Cardiac muscle cell (in vitro differentiated cells and primary cell): ENCODE data around the gene TRMT11. TPM values are rescaled to one million over a fixed set of nuclear protein-coding genes. Genes with fewer than 3 reads are reported as not detected.

Experiments
- DNase-seq, 2 donors: peaks; one replicate each; pipeline versions ENCODE4 v3.0.0 to v3.0.0-alpha.2; 2010 to 2017; ENCODE audit warnings: low read depth in 1 of 2, low spot score in 1 of 2
- H3K27ac ChIP-seq: fragments of 200-600 bp; sonication (generic); 2 replicates; pipeline ENCODE4 v1.5.1; 2016
- H3K27me3 ChIP-seq: fragments of 200-600 bp; sonication (generic); 2 replicates; pipeline ENCODE4 v1.6.0; 2016; ENCODE audit warnings: control low read depth
- H3K36me3 ChIP-seq: fragments of 200-600 bp; sonication (generic); 2 replicates; pipeline ENCODE4 v1.5.1; 2016; ENCODE audit warnings: control low read depth
- H3K4me1 ChIP-seq: fragments of 200-600 bp; sonication (generic); 2 replicates; pipeline ENCODE4 v1.8.1; 2017; ENCODE audit warnings: low read depth, mild to moderate bottlenecking, mixed run types
- H3K4me3 ChIP-seq: fragments of 200-600 bp; sonication (generic); 2 replicates; pipeline ENCODE4 v1.5.1; 2016; ENCODE audit warnings: mild to moderate bottlenecking
- H3K9me3 ChIP-seq: fragments of 200-600 bp; sonication (generic); 2 replicates; pipeline ENCODE4 v1.5.1; 2017; ENCODE audit warnings: low read depth, mild to moderate bottlenecking, control low read depth
- polyA plus RNA-seq: library from polyadenylated mRNA; unstranded; fragments of >200 nt; fragmentation: Nextera tagmentation; extraction: Ambion mirVana; gene quantifications from 2 replicates; pipeline ENCODE4 v1.2.1, GENCODE V29; 2016
- total RNA-seq: library from RNA; depleted of rRNA; stranded (reverse); fragments of >200 nt; gene quantifications from 2 replicates; pipeline ENCODE4 v1.2.3, GENCODE V29; 2016
- TF ChIP-seq, protein P1 (sequence below): IDR thresholded peaks from 2 replicates; pipeline ENCODE4 v1.5.1; 2012; ENCODE audit warnings: low read depth, mild to moderate bottlenecking, low read length

Gene TRMT11
- total and polyA plus RNA-seq, 2 experiments from 2014 or later, result 46.5 to 68.6 TPM

DNA sequence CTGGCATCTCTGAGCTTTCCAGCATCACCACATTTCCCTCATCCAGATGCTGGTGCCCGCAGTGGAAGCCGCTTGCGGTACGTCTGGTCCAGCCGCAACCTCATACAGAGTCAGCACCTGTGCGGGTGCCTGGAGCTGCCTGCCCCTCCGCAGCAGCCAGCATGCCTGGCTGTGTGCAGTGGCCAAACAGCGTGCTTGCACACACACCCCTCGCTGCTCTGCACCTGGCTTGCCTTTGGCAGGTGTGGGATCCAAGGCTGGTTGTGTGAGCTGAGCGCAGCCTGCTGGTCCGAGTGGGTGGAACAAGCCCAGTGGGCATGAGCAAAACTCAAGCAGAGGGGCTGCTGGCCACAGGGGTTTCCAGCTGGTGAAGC lies 32.9 kb upstream of the TRMT11 start:
- Histone ChIP-seq H3K27ac (no peak overlapping the region), H3K4me1 (peaks cover 8% of the 10 kb centered on the region), H3K36me3 (no peaks in the 10 kb centered on the region), H3K4me3 (no peak overlapping the region), H3K9me3 (no peaks in the 10 kb centered on the region), H3K27me3 (no peaks in the 10 kb centered on the region)
- TF ChIP-seq, protein P1, sequence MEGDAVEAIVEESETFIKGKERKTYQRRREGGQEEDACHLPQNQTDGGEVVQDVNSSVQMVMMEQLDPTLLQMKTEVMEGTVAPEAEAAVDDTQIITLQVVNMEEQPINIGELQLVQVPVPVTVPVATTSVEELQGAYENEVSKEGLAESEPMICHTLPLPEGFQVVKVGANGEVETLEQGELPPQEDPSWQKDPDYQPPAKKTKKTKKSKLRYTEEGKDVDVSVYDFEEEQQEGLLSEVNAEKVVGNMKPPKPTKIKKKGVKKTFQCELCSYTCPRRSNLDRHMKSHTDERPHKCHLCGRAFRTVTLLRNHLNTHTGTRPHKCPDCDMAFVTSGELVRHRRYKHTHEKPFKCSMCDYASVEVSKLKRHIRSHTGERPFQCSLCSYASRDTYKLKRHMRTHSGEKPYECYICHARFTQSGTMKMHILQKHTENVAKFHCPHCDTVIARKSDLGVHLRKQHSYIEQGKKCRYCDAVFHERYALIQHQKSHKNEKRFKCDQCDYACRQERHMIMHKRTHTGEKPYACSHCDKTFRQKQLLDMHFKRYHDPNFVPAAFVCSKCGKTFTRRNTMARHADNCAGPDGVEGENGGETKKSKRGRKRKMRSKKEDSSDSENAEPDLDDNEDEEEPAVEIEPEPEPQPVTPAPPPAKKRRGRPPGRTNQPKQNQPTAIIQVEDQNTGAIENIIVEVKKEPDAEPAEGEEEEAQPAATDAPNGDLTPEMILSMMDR, result no peak
- DNase-seq, result no peak

DNA sequence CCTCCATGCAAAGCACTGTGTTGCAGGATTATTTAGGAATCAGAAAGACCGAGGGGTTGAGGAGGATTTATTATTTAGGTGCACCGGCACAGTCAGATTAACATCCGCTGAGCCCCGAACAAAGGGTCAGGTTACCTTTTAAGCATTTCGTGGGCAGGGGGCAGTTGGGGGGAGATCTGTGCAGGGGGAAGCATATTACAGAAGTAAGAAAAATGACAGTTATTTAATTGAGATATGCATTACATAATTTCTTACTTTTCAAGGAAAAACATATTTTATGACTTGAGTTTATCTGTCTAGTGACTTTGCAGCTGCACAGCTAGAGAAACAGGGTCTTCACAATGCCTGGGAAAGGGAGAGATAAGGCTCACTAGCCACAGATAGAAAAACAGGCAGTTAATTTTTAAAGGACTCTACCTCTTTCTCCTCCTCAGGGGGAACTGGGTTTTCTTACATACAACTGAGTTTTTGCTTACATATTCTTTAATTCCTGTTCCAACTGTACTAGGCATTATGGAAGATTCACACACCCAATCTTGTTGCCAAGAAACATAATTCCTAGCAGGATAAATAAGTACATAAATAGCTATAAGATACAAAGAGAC lies 31.5 kb upstream of the TRMT11 start:
- Histone ChIP-seq H3K36me3 (no peaks in the 10 kb centered on the region), H3K27me3 (no peaks in the 10 kb centered on the region), H3K9me3 (no peaks in the 10 kb centered on the region), H3K27ac (no peak overlapping the region), H3K4me1 (peaks cover 8% of the 10 kb centered on the region), H3K4me3 (no peak overlapping the region)
- TF ChIP-seq, protein P1, result no peak
- DNase-seq, result no peak

DNA sequence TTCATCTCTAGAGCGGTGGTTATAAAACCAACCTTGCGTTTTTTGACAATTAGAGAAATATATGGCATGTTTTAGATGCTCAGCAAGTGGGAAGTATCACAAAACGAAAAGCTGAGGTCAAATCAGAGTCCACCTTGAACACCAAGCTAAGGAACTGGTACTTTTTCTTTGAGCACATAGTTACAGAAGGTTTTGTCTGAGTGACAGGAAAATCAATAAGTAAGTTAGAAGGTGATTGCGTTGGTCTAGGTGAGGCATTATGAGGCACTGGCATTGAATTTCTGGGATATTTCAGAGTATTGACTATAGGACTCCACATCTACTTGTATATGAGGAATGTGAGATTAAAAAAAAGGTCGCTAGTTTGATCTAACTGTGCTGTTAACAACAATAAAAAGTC lies 30.4 kb upstream of the TRMT11 start:
- Histone ChIP-seq H3K4me1 (peaks cover 8% of the 10 kb centered on the region), H3K9me3 (no peaks in the 10 kb centered on the region), H3K27me3 (no peaks in the 10 kb centered on the region), H3K36me3 (no peaks in the 10 kb centered on the region), H3K27ac (peak overlapping the region; percentile 97), H3K4me3 (peak overlapping the region; percentile 66)
- no peak for DNase-seq
- TF ChIP-seq, protein P1, result no peak

DNA sequence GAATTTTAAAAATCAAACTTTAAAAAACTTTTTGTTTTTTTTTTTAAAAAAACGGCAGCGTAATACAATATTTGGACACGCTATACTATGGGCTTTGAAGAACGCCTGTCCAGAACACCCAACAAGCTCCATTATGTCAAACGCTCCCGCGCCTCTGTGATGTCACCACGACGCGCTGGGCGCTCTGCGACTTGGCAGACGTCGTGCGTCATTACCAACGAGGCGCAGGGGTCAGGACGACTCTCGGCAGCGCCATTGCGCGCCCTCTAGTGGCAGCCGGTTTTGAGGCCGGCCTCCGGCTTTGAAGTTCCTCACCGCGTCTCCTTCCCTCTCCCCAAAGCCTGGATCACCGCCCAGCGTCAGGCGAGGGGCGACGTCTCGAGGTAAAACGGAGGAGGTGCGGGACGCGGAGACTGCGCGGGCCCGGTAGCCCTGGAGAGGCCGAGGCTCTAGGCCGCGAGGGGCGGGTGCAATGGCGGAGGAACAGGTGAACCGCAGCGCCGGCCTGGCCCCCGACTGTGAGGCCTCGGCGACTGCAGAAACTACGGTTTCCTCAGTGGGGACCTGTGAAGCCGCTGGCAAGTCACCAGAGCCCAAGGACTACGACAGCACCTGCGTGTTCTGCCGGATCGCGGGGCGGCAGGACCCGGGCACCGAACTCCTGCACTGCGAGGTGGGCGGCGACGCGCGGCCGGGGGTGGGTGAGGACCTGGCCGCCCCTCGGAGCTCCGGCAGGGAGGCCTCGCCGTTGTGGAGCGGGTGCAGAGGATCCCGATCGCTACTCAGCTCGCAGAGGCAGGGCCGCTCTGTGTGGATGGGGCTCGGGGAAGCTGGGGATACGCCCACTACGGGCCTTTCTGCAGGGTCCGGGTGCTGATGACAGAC lies 29.6 kb upstream of the TRMT11 start, which contains the start of gene HINT3:
HINT3 (plus strand) TSS at position 265 of the 885 bp plus-strand sequence; CDS start at position 473, 208 bp downstream.
- Histone ChIP-seq H3K4me3 (peak within 1 kb of the TSS; percentile 66), H3K4me1 (peaks cover 8% of the 10 kb centered on the region), H3K9me3 (no peaks in the 10 kb centered on the region), H3K36me3 (no peaks in the 10 kb centered on the region), H3K27ac (peak within 1 kb of the TSS; percentile 97), H3K27me3 (no peaks in the 10 kb centered on the region)
- peak; percentile 98 to 99 for DNase-seq
- TF ChIP-seq, protein P1, result peak; percentile 95

DNA sequence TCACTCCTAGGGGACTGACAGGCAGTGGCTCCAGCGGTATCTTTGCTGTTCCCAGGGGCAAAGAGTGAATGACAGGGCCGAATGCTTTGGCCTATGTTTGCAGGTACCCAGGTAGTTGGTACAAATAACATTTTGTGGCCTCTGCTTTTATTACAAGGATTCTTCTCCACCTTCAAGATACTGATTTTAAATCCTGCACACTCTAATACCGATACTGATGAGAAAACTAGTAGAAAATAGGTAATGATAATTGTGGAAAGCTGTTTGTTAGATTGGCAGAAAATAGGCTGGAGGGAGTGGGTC lies 29.0 kb upstream of the TRMT11 start:
- H3K4me3 ChIP-seq, result peak overlapping the region; percentile 66
- DNase-seq, result no peak
- TF ChIP-seq, protein P1, result no peak
- H3K9me3 ChIP-seq, result no peaks in the 10 kb centered on the region
- H3K27ac ChIP-seq, result peak overlapping the region; percentile 97
- H3K4me1 ChIP-seq, result peaks cover 8% of the 10 kb centered on the region
- H3K36me3 ChIP-seq, result no peaks in the 10 kb centered on the region
- H3K27me3 ChIP-seq, result no peaks in the 10 kb centered on the region
